ENCODE data around the gene IDE.

GRCh38 chr10:92419740-92420545 is 153.9 kb downstream of the IDE start:
- TF ChIP-seq CTCF (IDR thresholded peaks at IDR 0.05 in 2 of 3, conservative IDR thresholded peaks at IDR 0.05 in 1 of 3; ENCODE audit: control insufficient read depth in 2 of 3, extremely low read depth in 1 of 3, insufficient read depth in 1 of 3, low read depth in 3 of 3, low read length in 3 of 3) (peak in 2 of 3 experiments; percentile 34 to 36; a peak in 4 of 6 replicates), POLR2AphosphoS5 (IDR thresholded peaks at IDR 0.05; ENCODE audit: low read length) (no peak)

All from GM12878 (cell line).